HG03175 (cell line): ENCODE results near the gene POLR3B.

Experiments
- ATAC-seq: cut with Tn5 transposase; IDR thresholded peaks from one replicate; pipeline ENCODE4 v1.9.1; 2021; ENCODE audit warnings: mild to moderate bottlenecking, moderate library complexity; ENCODE audit not compliant: unreplicated experiment

The POLR3B gene

GRCh38 chr12:106527356-106527755 is 169.8 kb downstream of the POLR3B start:
- no peak for ATAC-seq

GRCh38 chr12:106541201-106541600 is 183.7 kb downstream of the POLR3B start:
- no peak for ATAC-seq

- ATAC-seq, result no peak
These were observed 193.9 kb downstream of the POLR3B start for GRCh38 chr12:106551410-106551809.

- ATAC-seq, result no peak
These were observed 194.7 kb downstream of the POLR3B start for GRCh38 chr12:106552228-106552627.
